Dendritic cell treated with granulocyte-macrophage colony-stimulating factor and Interleukin-4, amounts not matched to agents 40 ng/mL and 50 ng/mL, for 4 days (primary cell): Measurements from ENCODE around the gene UPK3BL1.
"Not testable (repeated sequence)": the region's sequence is repeated elsewhere in the genome, so short reads cannot be mapped to it uniquely, and the experiment has no call there.

Source experiments
- H3K27ac Mint-ChIP-seq: one replicate; pipeline ENCODE4 v1.8.0; 2022; ENCODE audit warnings: mild to moderate bottlenecking, mixed read lengths
- H3K27me3 Mint-ChIP-seq: one replicate; pipeline ENCODE4 v1.8.0; 2022; ENCODE audit warnings: mild to moderate bottlenecking, mixed read lengths
- H3K36me3 Mint-ChIP-seq: one replicate; pipeline ENCODE4 v1.8.0; 2022; ENCODE audit warnings: low read depth, mixed read lengths
- H3K4me1 Mint-ChIP-seq: one replicate; pipeline ENCODE4 v1.8.0; 2022; ENCODE audit warnings: low read depth, mixed read lengths
- H3K4me3 Mint-ChIP-seq: one replicate; pipeline ENCODE4 v1.8.0; 2022; ENCODE audit warnings: mild to moderate bottlenecking, moderate library complexity, mixed read lengths
- H3K9me3 Mint-ChIP-seq: one replicate; pipeline ENCODE4 v1.8.0; 2022; ENCODE audit warnings: mixed read lengths
- intact Hi-C: fragments of 100-400 bp; cut with micrococcal nuclease; formaldehyde crosslinking; loops from one replicate; pipeline ENCODE4 v1.15.0; 2022

UPK3BL1 gene, protein sequence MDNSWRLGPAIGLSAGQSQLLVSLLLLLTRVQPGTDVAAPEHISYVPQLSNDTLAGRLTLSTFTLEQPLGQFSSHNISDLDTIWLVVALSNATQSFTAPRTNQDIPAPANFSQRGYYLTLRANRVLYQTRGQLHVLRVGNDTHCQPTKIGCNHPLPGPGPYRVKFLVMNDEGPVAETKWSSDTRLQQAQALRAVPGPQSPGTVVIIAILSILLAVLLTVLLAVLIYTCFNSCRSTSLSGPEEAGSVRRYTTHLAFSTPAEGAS

DNA sequence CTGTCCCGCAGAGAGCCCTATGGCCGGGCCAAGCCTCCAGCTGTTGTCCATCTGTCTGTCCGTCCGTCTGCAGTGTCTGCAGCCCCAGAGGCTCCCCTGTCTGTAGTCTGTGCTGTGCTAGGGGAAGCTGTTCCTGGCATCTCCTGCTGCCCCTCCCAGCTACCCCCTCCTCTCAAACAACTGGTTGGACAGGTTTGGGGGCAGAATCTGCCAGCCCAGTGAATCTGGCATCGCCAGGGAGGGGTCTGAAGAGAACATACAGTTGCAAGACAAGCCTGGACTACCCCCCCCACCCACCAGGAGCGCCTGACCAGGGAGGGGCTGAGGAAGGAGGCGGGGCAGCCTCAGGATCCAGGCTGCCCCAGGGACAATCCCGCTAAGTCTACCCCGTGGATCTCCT, at the start of gene UPK3BL1:
Gene UPK3BL1 (minus strand): TSS at position 101 of the 400 bp plus-strand sequence. CDS start 50 bp downstream, at position 51.
- H3K4me3 Mint-ChIP-seq, H3K36me3 Mint-ChIP-seq, H3K9me3 Mint-ChIP-seq, intact Hi-C loops, H3K4me1 Mint-ChIP-seq, H3K27me3 Mint-ChIP-seq, H3K27ac Mint-ChIP-seq: not testable (repeated sequence)

DNA sequence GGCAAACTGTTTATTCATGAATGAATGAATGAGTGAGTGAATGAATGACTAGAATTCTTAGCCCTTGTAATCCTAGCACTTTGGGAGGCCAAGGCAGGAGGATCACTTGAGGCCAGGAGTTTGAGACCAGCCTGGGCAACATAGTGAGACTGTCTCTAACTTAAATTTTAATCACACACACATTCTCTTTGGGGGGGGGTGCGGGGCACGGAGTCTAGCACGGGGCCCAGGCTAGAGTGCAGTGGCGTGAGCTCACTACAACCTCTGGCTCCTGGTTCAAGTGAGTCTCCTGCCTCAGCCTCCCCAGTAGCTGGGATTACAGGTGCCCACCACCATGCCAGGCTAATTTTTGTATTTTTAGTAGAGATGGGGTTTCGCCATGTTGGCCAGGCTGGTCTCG, 48.0 kb upstream of the UPK3BL1 start:
- H3K9me3 Mint-ChIP-seq, H3K4me3 Mint-ChIP-seq, intact Hi-C loops, H3K4me1 Mint-ChIP-seq, H3K36me3 Mint-ChIP-seq, H3K27me3 Mint-ChIP-seq, H3K27ac Mint-ChIP-seq: not testable (repeated sequence)

DNA sequence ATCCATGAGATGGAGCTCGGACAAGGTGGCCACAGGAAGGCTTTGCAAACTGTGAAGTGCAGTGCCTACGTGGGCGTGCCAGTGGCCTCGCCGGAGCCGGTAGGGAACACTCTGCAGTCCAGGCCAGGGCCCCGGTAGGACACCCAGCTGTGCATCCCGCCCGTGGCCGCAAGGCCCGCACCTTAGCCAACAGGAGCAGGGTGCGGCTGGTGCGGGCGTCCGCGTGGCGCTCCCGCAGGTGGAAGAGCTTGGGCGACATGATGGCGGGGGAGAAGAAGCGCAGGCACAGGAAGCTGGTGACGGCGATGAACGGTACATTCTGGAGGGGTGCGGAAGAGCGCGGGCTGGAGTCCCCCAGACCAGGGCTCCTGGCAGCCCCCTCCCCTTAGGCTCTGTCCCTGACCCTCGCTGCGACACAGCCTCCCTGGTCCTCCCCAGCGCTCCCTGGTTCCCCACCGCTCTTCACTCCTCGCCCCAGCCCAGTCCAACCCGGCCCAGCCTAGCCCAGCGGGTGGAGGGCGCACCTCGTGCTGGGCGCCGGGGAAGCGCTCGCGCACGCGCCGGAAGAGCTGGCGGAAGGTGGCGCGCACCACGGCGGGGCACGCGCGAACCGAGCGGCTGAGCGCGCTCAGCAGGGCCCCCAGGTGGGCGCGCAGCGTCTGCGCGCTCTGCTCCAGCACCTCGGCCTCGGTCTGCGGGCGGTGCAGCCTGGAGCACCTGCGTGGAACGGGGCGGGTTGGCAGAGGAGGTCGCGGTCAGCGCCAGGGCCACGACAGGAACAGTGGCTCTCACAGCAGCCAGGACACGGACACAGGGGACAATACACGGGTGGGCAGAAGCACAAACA, 47.1 kb upstream of the UPK3BL1 start:
- H3K4me3 Mint-ChIP-seq, H3K36me3 Mint-ChIP-seq, H3K4me1 Mint-ChIP-seq, H3K27me3 Mint-ChIP-seq, H3K9me3 Mint-ChIP-seq, intact Hi-C loops, H3K27ac Mint-ChIP-seq: not testable (repeated sequence)

DNA sequence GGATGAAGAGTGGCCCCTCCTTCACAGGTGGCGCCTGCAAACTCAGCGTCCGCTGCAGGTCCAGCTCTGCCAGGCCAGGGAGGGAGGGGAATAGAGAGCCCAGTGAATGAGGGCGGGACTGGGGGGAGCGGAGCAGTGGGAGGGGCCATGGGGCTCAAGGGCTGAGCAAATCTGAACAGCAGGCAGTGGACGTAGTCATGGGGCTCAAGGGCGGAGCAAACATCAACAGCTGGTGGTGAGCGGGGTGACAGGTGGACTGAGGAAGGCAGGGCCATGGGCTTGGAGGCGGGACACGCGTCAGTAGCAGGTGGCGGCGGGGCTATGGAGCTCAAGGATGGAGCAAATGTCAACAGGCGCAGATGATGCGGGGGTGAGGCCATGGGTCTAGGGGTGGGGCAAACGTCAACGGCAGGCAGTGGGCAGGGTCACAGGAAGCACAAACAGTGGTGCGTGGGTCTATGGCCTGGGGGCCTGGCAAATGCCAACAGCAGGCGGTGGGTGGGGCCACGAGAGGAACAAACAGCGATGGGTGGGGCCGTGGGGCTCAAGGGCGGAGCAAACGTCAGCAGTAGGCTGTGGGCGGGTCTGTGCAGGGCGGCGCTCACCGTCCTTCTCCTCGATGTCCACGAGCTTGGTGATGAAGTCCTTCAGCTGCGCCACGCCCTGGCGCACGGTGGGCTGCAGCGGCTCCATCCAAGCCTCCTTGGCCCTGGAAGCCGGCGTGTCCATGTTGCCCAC, 45.9 kb upstream of the UPK3BL1 start:
- intact Hi-C loops, H3K27ac Mint-ChIP-seq, H3K27me3 Mint-ChIP-seq, H3K36me3 Mint-ChIP-seq, H3K4me1 Mint-ChIP-seq, H3K4me3 Mint-ChIP-seq, H3K9me3 Mint-ChIP-seq: not testable (repeated sequence)

DNA sequence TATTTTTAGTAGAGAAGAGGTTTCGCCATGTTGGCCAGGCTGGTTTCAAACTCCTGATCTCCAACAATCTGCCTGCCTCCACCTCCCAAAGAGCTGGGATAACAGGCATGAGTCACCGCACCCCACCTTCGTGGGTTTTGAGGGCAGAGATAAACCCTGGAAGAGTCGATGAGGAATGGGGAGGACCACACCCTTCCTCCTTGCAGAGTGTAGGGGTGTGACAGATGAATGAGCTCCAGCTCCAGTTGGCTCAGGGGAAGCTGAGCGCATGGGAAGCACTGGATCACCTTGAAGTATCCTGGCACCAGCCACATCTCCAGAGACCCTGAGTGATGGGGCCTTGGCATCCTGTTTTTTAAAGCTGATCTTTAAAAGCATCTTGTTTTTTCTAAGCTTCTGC, 40.0 kb upstream of the UPK3BL1 start:
- H3K36me3 Mint-ChIP-seq, H3K9me3 Mint-ChIP-seq, H3K4me3 Mint-ChIP-seq, H3K27ac Mint-ChIP-seq, H3K4me1 Mint-ChIP-seq, H3K27me3 Mint-ChIP-seq, intact Hi-C loops: not testable (repeated sequence)

DNA sequence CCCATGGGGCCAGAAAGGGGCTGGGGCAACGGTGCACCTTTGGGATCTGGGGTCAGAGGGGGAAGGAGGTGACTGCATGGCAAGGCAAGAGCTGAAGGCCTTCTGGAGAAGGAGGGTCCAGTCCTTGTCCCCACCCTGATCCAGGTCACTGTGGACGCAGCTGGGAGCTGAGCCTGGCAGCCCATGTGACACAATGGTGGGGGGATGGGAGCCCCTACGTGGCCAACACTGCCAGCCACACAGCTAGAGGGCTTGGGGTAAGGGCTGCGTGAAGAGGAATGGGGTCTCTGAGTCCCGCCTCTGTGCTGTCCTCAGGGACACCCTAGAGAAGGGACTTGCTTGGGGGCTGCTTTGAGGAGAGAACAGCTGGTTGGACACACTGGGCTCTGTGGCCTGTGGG, 38.2 kb upstream of the UPK3BL1 start:
- H3K27ac Mint-ChIP-seq, H3K36me3 Mint-ChIP-seq, H3K4me1 Mint-ChIP-seq, intact Hi-C loops, H3K4me3 Mint-ChIP-seq, H3K27me3 Mint-ChIP-seq, H3K9me3 Mint-ChIP-seq: not testable (repeated sequence)

DNA sequence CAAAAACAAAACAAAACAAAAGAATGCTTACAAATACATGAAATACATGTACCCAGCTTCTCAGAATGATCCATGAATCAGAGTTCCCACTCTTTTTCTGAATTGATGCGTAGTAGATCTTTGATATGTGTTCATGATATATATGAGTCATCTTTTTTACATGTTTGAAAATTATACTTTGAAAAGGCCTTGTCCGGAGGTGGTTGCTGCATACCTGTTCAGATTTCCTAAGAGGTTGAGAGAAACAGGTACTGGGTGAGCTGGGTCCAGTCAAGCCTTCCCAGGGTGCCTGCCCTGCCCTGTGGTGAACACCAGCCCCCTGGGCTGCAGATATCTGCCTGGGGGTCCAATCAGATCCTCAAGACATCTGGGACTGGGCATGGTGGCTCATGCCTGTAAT, 33.0 kb upstream of the UPK3BL1 start:
- H3K27ac Mint-ChIP-seq, H3K27me3 Mint-ChIP-seq, H3K4me1 Mint-ChIP-seq, H3K9me3 Mint-ChIP-seq, H3K36me3 Mint-ChIP-seq, intact Hi-C loops, H3K4me3 Mint-ChIP-seq: not testable (repeated sequence)

DNA sequence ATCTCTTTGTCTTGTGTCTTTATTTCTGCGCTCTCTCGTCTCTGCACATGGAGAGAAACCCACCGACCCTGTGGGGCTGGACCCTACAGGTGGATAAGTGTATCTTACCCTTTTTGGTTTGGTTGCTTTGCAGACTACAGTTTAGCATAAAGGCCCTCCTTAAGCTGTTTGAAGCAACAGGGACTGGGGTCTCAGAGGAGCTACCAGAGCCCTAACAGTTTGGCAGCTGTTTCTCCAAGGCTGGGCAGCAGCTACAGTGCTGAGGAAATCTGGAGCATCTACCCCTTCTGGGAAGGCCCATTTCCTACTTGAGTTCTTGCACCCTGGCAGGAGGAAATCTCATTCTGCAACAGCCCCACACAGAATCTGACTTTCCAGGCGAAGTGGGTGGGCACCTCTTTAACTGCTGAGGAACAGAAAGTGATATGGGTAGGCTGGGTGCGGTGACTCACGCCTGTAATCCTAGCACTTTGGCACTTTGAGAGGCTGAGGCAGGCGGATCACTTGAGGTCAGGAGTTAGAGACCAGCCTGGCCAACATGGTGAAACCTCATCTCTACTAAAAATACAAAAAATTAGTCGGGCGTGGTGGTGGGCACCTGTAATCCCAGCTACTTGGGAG, 31.0 kb upstream of the UPK3BL1 start:
- H3K27ac Mint-ChIP-seq, H3K4me1 Mint-ChIP-seq, H3K36me3 Mint-ChIP-seq, H3K27me3 Mint-ChIP-seq, intact Hi-C loops, H3K9me3 Mint-ChIP-seq, H3K4me3 Mint-ChIP-seq: not testable (repeated sequence)

DNA sequence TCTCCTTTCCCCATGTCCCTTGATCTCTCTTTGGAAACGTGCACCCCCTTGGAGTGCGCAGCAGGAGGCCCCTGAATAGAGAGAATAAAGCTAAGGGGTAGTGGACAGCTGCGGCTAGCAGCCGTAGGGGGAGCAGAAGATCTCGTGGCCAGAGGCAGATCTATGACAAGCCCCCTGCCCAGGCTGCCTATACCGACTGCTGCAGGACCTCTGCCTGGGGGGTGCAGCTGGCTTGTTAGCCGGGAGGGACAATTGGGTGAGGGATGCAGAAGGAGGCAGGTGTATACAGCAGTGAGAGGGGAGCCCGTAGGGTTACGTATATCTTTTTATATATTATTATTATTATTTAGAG, 29.3 kb upstream of the UPK3BL1 start:
- H3K4me3 Mint-ChIP-seq, H3K27ac Mint-ChIP-seq, H3K27me3 Mint-ChIP-seq: not testable (repeated sequence)

DNA sequence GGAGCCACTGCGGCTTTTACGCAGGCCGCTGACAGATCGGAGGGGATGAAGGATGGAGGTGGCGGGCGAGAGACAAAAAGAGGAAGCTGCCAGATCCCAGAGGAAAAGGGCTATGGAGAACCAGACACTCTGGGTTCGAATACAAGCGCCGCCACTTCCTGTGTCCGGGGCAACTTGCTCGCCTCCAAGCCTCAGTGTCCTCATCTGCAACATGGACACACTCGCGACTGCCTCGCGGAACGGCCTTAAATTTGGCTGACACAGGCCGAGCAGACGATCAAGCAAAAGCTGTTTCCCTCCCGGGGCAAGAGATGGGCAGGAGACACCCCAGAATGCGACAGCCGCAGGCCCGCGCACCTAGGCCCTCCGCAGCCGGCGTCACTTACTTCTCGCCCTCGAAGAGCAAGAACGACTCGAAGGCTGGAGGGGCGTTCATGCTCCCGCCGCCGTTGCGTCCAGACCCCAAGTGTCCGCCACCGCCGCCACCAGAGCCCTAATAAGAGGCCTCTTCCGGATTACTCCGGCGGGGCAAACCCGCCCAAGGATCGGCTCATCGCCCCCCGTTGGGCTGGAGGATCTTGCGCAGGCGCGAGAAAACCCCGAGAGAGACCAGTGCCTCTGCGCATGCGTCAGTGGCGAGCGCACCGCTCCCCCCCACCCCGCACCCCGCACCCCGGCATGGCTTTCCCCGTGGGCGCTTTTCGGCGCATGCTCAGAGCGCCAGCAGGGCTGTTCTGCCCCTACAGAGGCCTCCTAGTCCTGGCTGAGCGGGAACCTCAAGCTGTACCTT, 28.8 kb upstream of the UPK3BL1 start, which contains the start of gene POLR2J2:
Gene POLR2J2 (minus strand): TSS at position 498 of the 790 bp plus-strand sequence. CDS start 62 bp downstream, at position 436.
- H3K27me3 Mint-ChIP-seq, H3K36me3 Mint-ChIP-seq, intact Hi-C loops, H3K4me1 Mint-ChIP-seq, H3K9me3 Mint-ChIP-seq: not testable (repeated sequence)
- H3K4me3 Mint-ChIP-seq, result peak within 1 kb of the TSS; percentile 80
- peak within 1 kb of the TSS; percentile 74 for H3K27ac Mint-ChIP-seq

More for the DNA sequence above, 29.3 kb upstream of the UPK3BL1 start:
- intact Hi-C loops, H3K4me1 Mint-ChIP-seq, H3K36me3 Mint-ChIP-seq, H3K9me3 Mint-ChIP-seq: not testable (repeated sequence)

DNA sequence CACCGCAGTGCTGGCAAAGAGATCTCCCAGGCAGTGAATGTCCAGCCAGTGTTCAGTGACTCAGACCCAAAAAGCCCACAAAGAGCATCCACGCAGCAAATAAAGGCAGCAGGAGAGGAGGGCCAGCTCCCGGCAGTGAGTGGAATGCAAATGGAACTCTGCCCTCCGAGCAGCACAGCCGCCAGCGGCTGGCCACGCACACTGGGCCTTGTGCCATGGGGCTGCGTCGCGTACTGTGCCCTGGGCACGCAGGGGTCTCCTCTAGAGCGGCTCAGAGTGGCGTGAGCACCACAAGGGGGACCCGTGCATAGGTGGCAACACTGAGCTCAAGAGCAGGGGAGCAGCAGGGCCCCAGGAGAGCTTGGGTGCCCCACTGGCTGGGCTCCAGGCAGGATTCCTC, 24.9 kb upstream of the UPK3BL1 start:
- H3K4me3 Mint-ChIP-seq, intact Hi-C loops, H3K27me3 Mint-ChIP-seq, H3K9me3 Mint-ChIP-seq, H3K36me3 Mint-ChIP-seq, H3K27ac Mint-ChIP-seq, H3K4me1 Mint-ChIP-seq: not testable (repeated sequence)

DNA sequence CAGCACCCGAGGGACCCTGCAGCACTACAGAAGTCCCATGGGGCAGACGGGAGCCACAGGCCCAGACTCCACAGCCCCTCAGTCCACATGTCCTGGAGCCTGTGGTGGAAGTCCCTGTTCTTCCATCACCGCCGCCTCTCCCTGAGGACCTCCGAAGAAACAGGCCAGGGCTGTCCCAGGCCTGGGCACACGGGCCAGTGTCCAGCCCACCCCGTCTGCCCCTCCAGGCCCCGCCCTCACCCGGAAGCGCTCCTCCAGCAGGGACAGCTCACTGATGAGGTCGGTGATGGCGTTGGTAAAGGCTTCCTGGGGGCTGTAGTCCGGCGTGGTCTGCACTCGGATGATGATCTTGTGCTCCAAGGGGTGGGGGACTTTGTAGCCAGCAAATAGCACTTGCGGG, 24.3 kb upstream of the UPK3BL1 start:
- H3K4me3 Mint-ChIP-seq, H3K36me3 Mint-ChIP-seq, intact Hi-C loops, H3K4me1 Mint-ChIP-seq, H3K27me3 Mint-ChIP-seq, H3K9me3 Mint-ChIP-seq, H3K27ac Mint-ChIP-seq: not testable (repeated sequence)

DNA sequence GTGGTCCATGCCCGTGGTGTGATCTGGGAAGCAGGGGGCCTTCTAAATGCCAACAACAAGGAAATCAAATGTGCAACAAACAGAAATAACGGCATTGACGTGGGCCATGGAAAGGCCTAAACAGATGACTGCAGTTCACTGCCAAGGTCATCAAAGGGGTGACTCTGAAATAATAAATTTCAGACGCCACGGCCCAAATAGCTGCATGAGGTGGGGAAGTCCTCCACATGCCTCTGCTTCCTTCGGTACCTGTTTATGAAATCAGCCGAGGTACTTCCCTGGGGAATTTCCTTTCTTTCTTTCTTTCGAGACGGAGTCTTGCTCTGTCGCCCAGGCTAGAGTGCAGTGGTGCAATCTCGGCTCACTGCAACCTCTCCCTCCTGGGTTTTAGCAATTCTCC, 22.2 kb upstream of the UPK3BL1 start:
- H3K9me3 Mint-ChIP-seq, H3K4me1 Mint-ChIP-seq, H3K27ac Mint-ChIP-seq, intact Hi-C loops, H3K4me3 Mint-ChIP-seq, H3K36me3 Mint-ChIP-seq, H3K27me3 Mint-ChIP-seq: not testable (repeated sequence)
